ENCODE results near the gene PTPRN2.
"Not testable (repeated sequence)": the region's sequence is repeated elsewhere in the genome, so short reads cannot be mapped to it uniquely, and the experiment has no call there.

PTPRN2 gene

DNA sequence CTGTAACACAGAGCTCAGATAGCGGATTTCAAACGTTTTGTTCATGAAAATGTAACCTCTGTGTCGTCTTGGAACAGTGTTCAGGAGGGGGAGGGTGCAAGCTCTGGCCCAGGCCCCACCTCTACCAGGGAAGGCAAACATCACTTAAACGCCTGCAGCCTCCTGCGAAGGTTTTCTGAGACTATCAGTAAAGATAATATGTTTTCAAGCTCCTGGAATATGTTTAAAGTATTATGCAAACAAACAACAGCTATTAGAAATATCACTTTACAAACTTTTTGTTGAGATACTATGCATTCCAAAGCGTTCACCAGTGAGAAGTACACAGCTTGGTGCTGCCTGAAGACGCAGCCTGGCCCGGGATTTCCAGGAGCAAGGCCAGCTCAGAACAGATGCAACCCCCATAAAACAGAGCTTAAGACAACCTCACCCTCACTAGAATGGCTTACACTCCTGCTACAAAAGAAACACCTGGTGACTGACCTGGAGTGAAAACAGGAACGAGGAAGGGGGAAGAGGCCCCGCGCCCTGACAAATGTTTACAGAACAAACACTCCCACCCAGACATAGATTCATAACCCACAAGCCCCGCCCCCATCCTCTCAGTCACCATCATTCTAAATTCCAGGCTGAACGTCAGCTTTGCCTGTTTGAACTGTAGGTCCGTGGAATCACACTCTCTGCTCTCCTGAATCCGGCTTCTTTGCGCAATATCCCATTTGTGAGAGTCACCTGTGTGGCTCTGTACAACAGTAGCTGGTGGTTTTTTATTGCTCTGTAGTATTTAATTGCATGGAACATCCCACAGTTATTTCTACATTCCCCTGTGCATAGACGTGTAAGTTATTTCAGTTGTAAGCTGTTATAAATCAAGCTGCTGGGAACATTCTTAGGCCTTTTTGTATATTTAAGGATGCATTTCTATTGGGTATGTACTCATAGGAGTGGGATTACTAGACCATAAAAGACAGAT, 155.0 kb downstream of the PTPRN2 start:
- no peak for TF ChIP-seq CTCF (IDR thresholded peaks at IDR 0.05; ENCODE audit: low read depth, low read length)
- no peak overlapping the region for H3K4me3 ChIP-seq (ENCODE audit: low read depth, low read length)

- H3K4me3 ChIP-seq (ENCODE audit: low read depth, low read length): no peak overlapping the region
- TF ChIP-seq CTCF (IDR thresholded peaks at IDR 0.05; ENCODE audit: low read depth, low read length): no peak
Observed at GRCh38 chr7:158431941-158432347, 155.7 kb downstream of the PTPRN2 start.

DNA sequence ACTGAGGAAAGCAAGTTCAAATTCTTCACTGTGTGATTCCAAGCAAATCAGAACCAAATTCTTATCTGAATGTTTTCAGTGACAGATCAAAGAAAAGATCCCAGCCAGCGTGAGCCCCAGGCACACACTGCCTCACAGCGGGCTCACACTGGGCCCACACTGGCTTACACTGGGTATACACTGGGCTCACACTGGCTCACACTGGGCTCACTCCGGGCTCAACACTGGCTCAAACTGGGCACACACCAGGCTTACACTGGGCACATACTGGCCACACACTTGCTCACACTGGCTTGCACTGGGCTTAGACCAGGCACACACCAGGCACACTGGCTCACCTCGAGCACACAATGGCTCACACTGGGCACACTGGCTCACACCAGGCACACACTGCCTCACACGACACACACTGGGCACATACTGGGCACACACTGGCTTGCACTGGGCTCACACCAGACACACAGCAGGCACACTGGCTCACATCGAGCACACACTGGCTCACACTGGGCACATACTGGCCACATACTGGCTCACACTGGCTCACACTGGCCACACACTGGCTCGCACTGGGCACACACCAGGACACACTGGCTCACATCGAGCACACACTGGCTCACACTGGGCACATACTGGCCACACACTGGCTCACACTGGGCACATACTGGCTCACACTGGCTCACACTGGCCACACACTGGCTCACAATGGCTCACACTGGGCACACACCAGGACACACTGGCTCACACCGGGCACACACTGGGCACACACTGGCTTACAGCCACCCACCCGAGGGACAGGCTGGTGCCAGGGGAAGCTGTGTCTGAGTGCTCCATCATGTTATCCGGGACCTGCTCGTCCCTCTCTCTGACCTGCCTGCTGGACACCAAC, 156.3 kb downstream of the PTPRN2 start:
- no peak for TF ChIP-seq CTCF (IDR thresholded peaks at IDR 0.05; ENCODE audit: low read depth, low read length)
- H3K4me3 ChIP-seq (ENCODE audit: low read depth, low read length): no peak overlapping the region

GRCh38 chr7:158430308-158431034, 157.2 kb downstream of the PTPRN2 start:
- no peak for TF ChIP-seq CTCF (IDR thresholded peaks at IDR 0.05; ENCODE audit: low read depth, low read length)

DNA sequence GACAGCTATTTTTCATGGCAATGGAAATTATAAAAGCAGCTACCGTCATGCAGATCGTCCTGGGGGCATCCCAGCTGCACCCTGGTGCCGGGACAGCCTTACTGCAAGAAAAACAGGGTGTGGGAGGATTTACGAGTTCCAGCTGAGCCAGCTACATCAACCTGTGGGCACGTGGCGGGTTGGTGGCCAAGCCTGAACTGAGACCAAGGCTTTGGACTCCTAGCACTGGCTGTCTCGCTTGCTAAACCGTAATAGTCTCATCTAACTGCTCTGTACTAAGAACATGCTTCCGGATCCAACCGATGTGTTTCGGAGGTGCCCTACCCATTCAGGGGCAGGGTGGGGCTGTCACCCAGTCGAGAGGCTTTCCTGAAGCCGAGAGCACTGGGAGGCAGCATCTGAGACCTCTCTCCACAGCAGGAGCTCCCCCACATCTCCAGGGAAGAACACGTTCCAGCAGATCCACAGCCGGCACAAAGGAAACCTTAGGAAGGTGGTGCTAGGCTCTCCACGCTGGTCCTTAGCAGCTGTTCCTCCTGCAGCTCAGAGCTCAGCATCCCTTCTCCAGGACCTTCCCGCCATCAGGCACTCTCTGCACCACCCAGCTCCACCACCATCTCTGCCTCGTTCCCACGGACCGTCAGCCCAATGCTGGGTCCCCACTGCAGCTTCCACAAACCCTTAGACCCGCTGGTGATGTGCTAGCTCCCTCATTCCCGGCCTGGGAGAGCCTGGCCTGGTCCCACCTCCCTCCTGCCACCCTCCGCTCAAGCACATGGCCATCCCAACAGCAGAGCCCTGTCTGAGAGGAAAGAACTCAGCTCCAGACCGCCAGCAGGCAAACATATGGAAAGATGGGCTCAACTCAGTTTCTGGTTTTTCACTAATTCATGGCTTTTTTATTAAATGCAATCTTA, 158.5 kb downstream of the PTPRN2 start:
- no peak for TF ChIP-seq CTCF (IDR thresholded peaks at IDR 0.05; ENCODE audit: low read depth, low read length)
- H3K4me3 ChIP-seq (ENCODE audit: low read depth, low read length): no peak overlapping the region

More at GRCh38 chr7:158430308-158431034, 157.2 kb downstream of the PTPRN2 start:
- no peak overlapping the region for H3K4me3 ChIP-seq (ENCODE audit: low read depth, low read length)

DNA sequence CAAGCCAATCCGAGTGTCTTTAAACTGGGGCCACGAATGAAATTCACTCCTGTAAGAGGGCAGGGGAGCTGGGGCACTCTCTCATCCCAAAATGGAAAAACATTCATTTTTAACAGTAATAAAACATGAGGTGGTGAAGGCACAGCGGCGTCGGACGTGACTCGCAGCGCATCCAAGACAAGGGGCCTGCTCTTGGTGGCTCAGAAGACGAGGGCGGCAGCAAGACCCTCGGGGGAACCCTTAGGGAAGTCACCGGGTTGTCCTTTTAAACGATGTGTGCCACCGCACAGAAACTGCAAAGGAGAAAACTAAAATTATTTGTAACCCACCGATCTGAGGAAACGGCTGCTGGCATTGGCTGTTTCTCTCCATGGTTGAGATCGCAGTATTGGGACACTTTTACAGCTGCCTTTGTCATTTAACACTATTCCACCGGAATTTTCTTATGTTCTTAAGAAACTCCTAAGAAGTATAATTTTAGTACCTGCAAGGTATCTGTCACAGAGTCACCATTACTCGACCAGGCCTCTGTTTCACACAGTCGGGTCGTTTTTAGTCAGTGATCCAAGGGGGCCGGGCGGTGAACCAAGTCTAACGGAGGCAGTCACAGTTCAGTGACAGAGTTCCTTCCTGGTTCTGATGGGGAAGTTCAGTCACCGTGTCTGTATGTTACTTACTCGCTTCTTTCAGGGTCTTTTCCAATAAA, 159.3 kb downstream of the PTPRN2 start:
- H3K4me3 ChIP-seq (ENCODE audit: low read depth, low read length): no peak overlapping the region
- TF ChIP-seq CTCF (IDR thresholded peaks at IDR 0.05; ENCODE audit: low read depth, low read length): no peak

- not testable (repeated sequence) for H3K4me3 ChIP-seq (ENCODE audit: low read depth, low read length)
Observed at GRCh38 chr7:158425676-158426075, 161.9 kb downstream of the PTPRN2 start.

Measured in WI38 (cell line).